BE2C (cell line): ENCODE results near the gene TMEM120A.

Source experiments
- DNase-seq: peaks from one replicate; pipeline ENCODE4 v3.0.0-alpha.2; 2020
- H3K27me3 ChIP-seq: fragments of 250-450 bp; sonication (Bioruptor Pico); 2 replicates; pipeline ENCODE4 v1.5.1; 2020; ENCODE audit warnings: mild to moderate bottlenecking
- H3K36me3 ChIP-seq: fragments of 250-450 bp; sonication (Bioruptor Pico); 2 replicates; pipeline ENCODE4 v1.5.1; 2020; ENCODE audit warnings: mild to moderate bottlenecking
- H3K4me1 ChIP-seq: fragments of 250-450 bp; sonication (Bioruptor Pico); 2 replicates; pipeline ENCODE4 v1.5.1; 2020
- H3K4me3 ChIP-seq: 2 replicates; pipeline ENCODE4 v1.5.1; 2011; ENCODE audit warnings: low read depth, low read length
- H3K9me3 ChIP-seq: fragments of 250-450 bp; sonication (Bioruptor Pico); 2 replicates; pipeline ENCODE4 v1.5.1; 2020
- CTCF ChIP-seq: IDR thresholded peaks from 2 replicates; pipeline ENCODE4 v1.5.1; 2012; ENCODE audit warnings: mild to moderate bottlenecking, low read depth, low read length

Gene TMEM120A

DNA sequence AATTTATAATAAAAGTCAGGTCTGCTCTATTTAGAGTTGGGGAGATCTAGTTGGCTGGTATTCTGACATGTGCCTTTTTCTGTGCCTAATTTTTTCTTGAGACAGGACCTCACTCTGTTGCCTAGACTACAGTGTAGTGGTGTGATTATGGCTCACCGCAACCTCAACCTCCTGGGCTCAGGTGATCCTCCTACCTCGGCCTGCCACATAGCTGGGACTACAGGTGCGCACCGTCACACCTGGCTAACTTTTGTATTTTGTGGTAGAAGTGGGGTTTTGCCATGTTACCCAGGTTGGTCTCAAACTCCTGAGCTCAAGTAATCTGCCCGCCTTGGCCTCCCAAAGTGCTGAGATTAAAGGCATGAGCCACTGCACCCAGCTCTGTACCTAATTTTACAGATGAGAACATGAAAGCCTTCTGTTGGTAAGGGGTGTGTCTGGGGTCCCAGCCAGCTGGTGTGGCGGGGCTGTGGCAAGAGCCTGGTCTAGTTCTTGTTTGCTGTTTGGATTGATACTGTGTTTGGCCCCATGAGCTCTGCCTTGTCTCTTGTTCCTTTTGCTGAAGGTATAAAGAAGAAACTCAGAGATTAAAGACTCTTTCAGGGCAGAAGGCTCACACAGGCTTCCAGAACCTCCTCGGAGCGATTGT is 48.1 kb downstream of the TMEM120A start:
- no peak for DNase-seq
- no peak for TF ChIP-seq CTCF

GRCh38 chr7:75945297-75946168 is 48.9 kb downstream of the TMEM120A start:
- peak; percentile 17; the same call in 1 of the 2 replicates for TF ChIP-seq CTCF
- Histone ChIP-seq H3K4me3 (no peak overlapping the region), H3K4me1 (no peaks in the 10 kb centered on the region; the same call in 1 of the 2 replicates), H3K9me3 (no peaks in the 10 kb centered on the region), H3K36me3 (no peaks in the 10 kb centered on the region), H3K27me3 (no peaks in the 10 kb centered on the region)
- DNase-seq = no peak

More for the DNA sequence above, 48.1 kb downstream of the TMEM120A start:
- Histone ChIP-seq H3K4me3 (no peak overlapping the region), H3K36me3 (no peaks in the 10 kb centered on the region), H3K27me3 (no peaks in the 10 kb centered on the region), H3K4me1 (no peaks in the 10 kb centered on the region; the same call in 1 of the 2 replicates), H3K9me3 (no peaks in the 10 kb centered on the region)

DNA sequence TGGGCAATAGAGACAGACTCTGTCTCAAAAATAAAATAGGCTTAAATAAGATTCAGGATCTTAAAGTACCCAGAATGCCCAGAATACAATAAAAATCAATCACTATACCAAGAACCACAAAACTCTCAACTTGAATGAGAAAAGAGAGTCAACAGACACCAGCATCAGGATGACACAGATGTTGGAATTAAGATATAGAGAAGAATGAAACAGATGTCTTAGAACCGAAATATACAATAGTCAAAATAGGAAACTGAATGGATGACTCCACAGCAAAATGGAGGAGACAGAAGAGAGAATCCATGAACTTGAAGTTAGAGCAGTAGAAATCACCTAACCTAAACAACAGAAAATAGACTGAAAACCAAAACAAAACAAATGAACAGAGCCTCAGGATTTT is 49.9 kb downstream of the TMEM120A start:
- Histone ChIP-seq H3K36me3 (no peaks in the 10 kb centered on the region), H3K27me3 (no peaks in the 10 kb centered on the region), H3K9me3 (no peaks in the 10 kb centered on the region), H3K4me3 (no peak overlapping the region), H3K4me1 (no peaks in the 10 kb centered on the region; the same call in 1 of the 2 replicates)
- no peak for TF ChIP-seq CTCF
- DNase-seq = no peak

DNA sequence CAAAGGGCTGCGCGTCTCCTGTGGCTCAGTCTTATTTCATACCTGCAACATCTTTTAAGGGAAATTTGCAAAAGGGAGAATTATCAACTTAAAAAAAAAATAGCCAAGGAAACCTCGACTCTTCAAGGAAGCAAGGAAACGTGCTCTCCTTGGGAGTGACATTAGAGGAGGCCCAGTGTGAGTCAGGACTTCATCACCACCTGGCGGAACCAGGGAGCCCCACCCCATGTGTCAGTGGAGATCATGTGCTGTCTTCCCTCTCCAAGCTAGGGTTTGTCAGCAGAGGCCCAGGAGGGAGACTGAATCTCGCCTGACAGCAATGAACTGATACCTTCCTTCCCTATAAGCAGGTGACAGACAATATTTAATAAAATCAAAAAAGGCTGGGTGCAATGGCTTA is 50.5 kb downstream of the TMEM120A start:
- no peak for DNase-seq
- no peak for TF ChIP-seq CTCF
- Histone ChIP-seq H3K4me1 (no peaks in the 10 kb centered on the region; the same call in 1 of the 2 replicates), H3K27me3 (no peaks in the 10 kb centered on the region), H3K4me3 (no peak overlapping the region), H3K36me3 (no peaks in the 10 kb centered on the region), H3K9me3 (no peaks in the 10 kb centered on the region)

DNA sequence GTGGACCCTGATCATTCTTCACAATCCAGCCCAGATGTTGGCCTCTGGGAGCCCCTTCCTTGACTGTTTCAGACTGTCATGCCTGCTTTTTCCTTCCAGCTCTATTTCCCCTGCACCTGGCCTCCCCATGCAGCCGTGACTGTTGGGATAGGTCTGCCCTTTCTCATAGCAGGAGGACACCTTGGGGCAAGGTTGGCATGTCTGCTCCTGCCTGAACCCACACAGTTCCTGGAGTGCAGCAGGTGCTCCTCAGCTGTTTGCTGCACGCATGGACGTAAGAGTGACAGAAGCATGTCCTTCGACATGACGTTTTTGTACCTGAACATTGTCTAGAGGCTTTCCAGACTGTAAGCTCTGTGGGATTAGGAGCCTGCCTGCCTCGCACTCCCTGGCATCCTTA is 55.5 kb downstream of the TMEM120A start:
- DNase-seq = no peak
- Histone ChIP-seq H3K4me3 (no peak overlapping the region), H3K9me3 (no peaks in the 10 kb centered on the region), H3K4me1 (peaks cover 4% of the 10 kb centered on the region; the same call in 1 of the 2 replicates), H3K36me3 (no peaks in the 10 kb centered on the region), H3K27me3 (no peaks in the 10 kb centered on the region)
- no peak for TF ChIP-seq CTCF
